ENCODE results near the gene DOCK9. TPM values are rescaled to one million over a fixed set of nuclear protein-coding genes. Genes with fewer than 3 reads are reported as not detected.

Gene DOCK9
- total RNA-seq, 1 experiment from 2014 or later = 4.5 TPM

DNA sequence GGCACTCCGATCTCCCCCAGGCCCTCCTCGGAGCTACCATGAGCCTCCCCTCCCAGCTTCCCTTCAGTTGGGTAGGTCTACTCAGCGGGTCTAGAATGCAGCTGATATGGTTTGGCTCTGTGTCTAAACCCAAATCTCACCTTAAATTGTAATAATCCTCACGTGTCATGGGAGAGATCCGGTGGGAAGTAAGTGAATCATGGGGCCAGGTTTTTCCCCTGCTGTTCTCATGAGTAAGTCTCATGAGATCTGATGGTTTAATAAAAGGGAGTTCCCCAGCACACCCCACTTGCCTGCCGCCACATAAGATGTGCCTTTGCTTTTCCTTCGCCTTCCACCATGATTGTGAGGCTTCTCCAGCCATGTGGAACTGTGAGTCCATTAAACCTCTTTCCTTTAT, 14.5 kb upstream of the DOCK9 start:
- DNase-seq (ENCODE audit: low spot score) = no peak
- TF ChIP-seq EZH2 (IDR thresholded peaks at IDR 0.05; ENCODE audit: borderline replicate concordance, low read depth, low read length, poor library complexity, severe bottlenecking) (no peak), CTCF (conservative IDR thresholded peaks at IDR 0.05; ENCODE audit: low read depth, low read length) (no peak)
- ChIA-PET POLR2A (ENCODE audit: low non-redundant PET) (no interaction called here), CTCF (no interaction called here)
- Histone ChIP-seq H3K4me1 (ENCODE audit: insufficient read depth, low read length, poor library complexity, severe bottlenecking) (no peaks in the 10 kb centered on the region), H3K27ac (ENCODE audit: low read depth, low read length, poor library complexity, severe bottlenecking) (no peak overlapping the region), H3K27me3 (replicated peaks; ENCODE audit: insufficient read depth, low read depth, low read length, poor library complexity) (no peaks in the 10 kb centered on the region), H3K4me3 (ENCODE audit: low read depth, low read length, poor library complexity, severe bottlenecking) (no peak overlapping the region), H3K9me3 (ENCODE audit: low read depth, low read length, poor library complexity, severe bottlenecking) (no peaks in the 10 kb centered on the region), H3K36me3 (ENCODE audit: insufficient read depth, low read length, poor library complexity, severe bottlenecking) (no peaks in the 10 kb centered on the region)
- BruUV-seq (replicated peaks) = no TSS peak
- intact Hi-C loops (cut with micrococcal nuclease; ENCODE audit: unreplicated experiment) = no loop called here

DNA sequence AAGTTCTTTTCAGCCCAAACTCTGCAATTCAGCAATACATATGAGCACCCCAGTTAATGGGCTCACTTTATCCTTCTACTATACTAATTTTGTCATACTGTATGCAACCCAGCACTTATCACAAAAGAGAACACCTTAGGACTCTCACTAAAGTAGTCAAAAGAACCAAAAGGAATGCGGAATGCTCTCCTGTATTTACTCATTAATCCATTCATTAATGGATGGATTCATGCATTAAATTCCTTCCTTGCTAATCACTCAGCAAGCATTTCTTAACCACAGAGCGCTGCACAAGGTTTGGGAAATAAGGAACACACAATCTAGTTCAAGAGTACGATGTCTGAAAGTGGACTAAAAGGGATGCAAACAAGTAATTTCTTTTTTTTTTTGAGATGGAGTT, 12.8 kb upstream of the DOCK9 start:
- no peaks in the 10 kb centered on the region for H3K9me3 ChIP-seq (ENCODE audit: low read depth, low read length, poor library complexity, severe bottlenecking)
- ChIA-PET CTCF (no interaction called here), POLR2A (ENCODE audit: low non-redundant PET) (no interaction called here)
- no peak overlapping the region for H3K4me3 ChIP-seq (ENCODE audit: low read depth, low read length, poor library complexity, severe bottlenecking)
- no peaks in the 10 kb centered on the region for H3K36me3 ChIP-seq (ENCODE audit: insufficient read depth, low read length, poor library complexity, severe bottlenecking)
- H3K27ac ChIP-seq (ENCODE audit: low read depth, low read length, poor library complexity, severe bottlenecking) = no peak overlapping the region
- intact Hi-C loops (cut with micrococcal nuclease; ENCODE audit: unreplicated experiment) = no loop called here
- TF ChIP-seq CTCF (conservative IDR thresholded peaks at IDR 0.05; ENCODE audit: low read depth, low read length) (no peak), EZH2 (IDR thresholded peaks at IDR 0.05; ENCODE audit: borderline replicate concordance, low read depth, low read length, poor library complexity, severe bottlenecking) (no peak)
- H3K27me3 ChIP-seq (replicated peaks; ENCODE audit: insufficient read depth, low read depth, low read length, poor library complexity) = no peaks in the 10 kb centered on the region
- no peak for DNase-seq (ENCODE audit: low spot score)
- H3K4me1 ChIP-seq (ENCODE audit: insufficient read depth, low read length, poor library complexity, severe bottlenecking) = no peaks in the 10 kb centered on the region
- no TSS peak for BruUV-seq (replicated peaks)

- ChIA-PET POLR2A (ENCODE audit: low non-redundant PET) (no interaction called here), CTCF (no interaction called here)
- BruUV-seq (replicated peaks) = no TSS peak
- no peak for TF ChIP-seq EZH2 (IDR thresholded peaks at IDR 0.05; ENCODE audit: borderline replicate concordance, low read depth, low read length, poor library complexity, severe bottlenecking)
- TF ChIP-seq CTCF (conservative IDR thresholded peaks at IDR 0.05; ENCODE audit: low read depth, low read length) = no peak
- Histone ChIP-seq H3K4me1 (ENCODE audit: insufficient read depth, low read length, poor library complexity, severe bottlenecking) (no peaks in the 10 kb centered on the region), H3K36me3 (ENCODE audit: insufficient read depth, low read length, poor library complexity, severe bottlenecking) (no peaks in the 10 kb centered on the region), H3K9me3 (ENCODE audit: low read depth, low read length, poor library complexity, severe bottlenecking) (no peaks in the 10 kb centered on the region), H3K27ac (ENCODE audit: low read depth, low read length, poor library complexity, severe bottlenecking) (no peak overlapping the region), H3K4me3 (ENCODE audit: low read depth, low read length, poor library complexity, severe bottlenecking) (no peak overlapping the region), H3K27me3 (replicated peaks; ENCODE audit: insufficient read depth, low read depth, low read length, poor library complexity) (no peaks in the 10 kb centered on the region)
- intact Hi-C loops (cut with micrococcal nuclease; ENCODE audit: unreplicated experiment) = no loop called here
- no peak for DNase-seq (ENCODE audit: low spot score)
These were observed 11.8 kb upstream of the DOCK9 start for GRCh38 chr13:98989469-98990235.

All from A673 (cell line).